ENCODE results near the gene PNMA6F.

The PNMA6F gene

GRCh38 chrX:153365670-153366069 lies 44.1 kb upstream of the PNMA6F start:
- H3K4me1 ChIP-seq, result no peaks in the 10 kb centered on the region
- no peak for TF ChIP-seq CTCF (IDR thresholded peaks at IDR 0.05)

GRCh38 chrX:153361781-153362397 lies 40.3 kb upstream of the PNMA6F start:
- intact Hi-C loops (cut with DNase I; ENCODE audit: low total_unique reads), result no loop called here
- no peak overlapping the region for H3K4me3 ChIP-seq
- H3K36me3 ChIP-seq, result no peaks in the 10 kb centered on the region
- peaks cover 0 to 11% (median 0%) of the 10 kb centered on the region in 3 donors for H3K9me3 ChIP-seq
- H3K27ac ChIP-seq, result no peak overlapping the region
- H3K4me1 ChIP-seq, result no peaks in the 10 kb centered on the region
- DNase-seq, result no peak
- H3K27me3 ChIP-seq, result no peaks in the 10 kb centered on the region
- TF ChIP-seq CTCF (IDR thresholded peaks at IDR 0.05), result no peak

More at GRCh38 chrX:153365670-153366069, 44.1 kb upstream of the PNMA6F start:
- no peak overlapping the region for H3K27ac ChIP-seq
- DNase-seq, result no peak
- intact Hi-C loops (cut with DNase I; ENCODE audit: low total_unique reads), result no loop called here
- no peaks in the 10 kb centered on the region for H3K36me3 ChIP-seq
- H3K9me3 ChIP-seq, result no peaks in the 10 kb centered on the region
- no peaks in the 10 kb centered on the region for H3K27me3 ChIP-seq
- no peak overlapping the region for H3K4me3 ChIP-seq

GRCh38 chrX:153357877-153358276 lies 36.3 kb upstream of the PNMA6F start:
- Histone ChIP-seq H3K27ac (no peak overlapping the region), H3K4me3 (no peak overlapping the region), H3K36me3 (no peaks in the 10 kb centered on the region), H3K4me1 (no peaks in the 10 kb centered on the region), H3K27me3 (no peaks in the 10 kb centered on the region), H3K9me3 (peaks cover 0 to 11% (median 0%) of the 10 kb centered on the region in 3 donors)
- no peak for DNase-seq
- no peak for TF ChIP-seq CTCF (IDR thresholded peaks at IDR 0.05)
- intact Hi-C loops (cut with DNase I; ENCODE audit: low total_unique reads), result no loop called here

GRCh38 chrX:153353416-153353815 lies 31.8 kb upstream of the PNMA6F start:
- no peak for TF ChIP-seq CTCF (IDR thresholded peaks at IDR 0.05)
- no peak for DNase-seq
- no peak overlapping the region for H3K4me3 ChIP-seq
- no peak overlapping the region for H3K27ac ChIP-seq
- intact Hi-C loops (cut with DNase I; ENCODE audit: low total_unique reads), result no loop called here
- H3K27me3 ChIP-seq, result no peaks in the 10 kb centered on the region
- no peaks in the 10 kb centered on the region for H3K4me1 ChIP-seq
- H3K36me3 ChIP-seq, result peaks cover 0 to 17% (median 16%) of the 10 kb centered on the region in 3 donors
- H3K9me3 ChIP-seq, result peaks cover 0 to 6% (median 0%) of the 10 kb centered on the region in 3 donors

GRCh38 chrX:153352858-153353257 lies 31.3 kb upstream of the PNMA6F start:
- DNase-seq, result no peak
- no peak overlapping the region for H3K27ac ChIP-seq
- H3K27me3 ChIP-seq, result no peaks in the 10 kb centered on the region
- H3K4me1 ChIP-seq, result no peaks in the 10 kb centered on the region
- intact Hi-C loops (cut with DNase I; ENCODE audit: low total_unique reads), result no loop called here
- H3K4me3 ChIP-seq, result no peak overlapping the region
- peaks cover 0 to under 1% (median 0%) of the 10 kb centered on the region in 3 donors for H3K9me3 ChIP-seq
- TF ChIP-seq CTCF (IDR thresholded peaks at IDR 0.05), result no peak
- H3K36me3 ChIP-seq, result peaks cover 0 to 23% (median 20%) of the 10 kb centered on the region in 3 donors
